T-helper 2 cell treated with Interferon-gamma antibody and Interleukin-4, amounts not matched to agents 100 ng/mL and 5 ng/mL, for 36 hours (primary cell): ENCODE measurements around the gene RAB40C. TPM values are rescaled to one million over a fixed set of nuclear protein-coding genes. Genes with fewer than 3 reads are reported as not detected.

Source experiments
- intact Hi-C: fragments of 100-400 bp; cut with micrococcal nuclease; formaldehyde crosslinking; loops from one replicate; pipeline ENCODE4 v1.15.1; 2023
- total RNA-seq: library from RNA; stranded (reverse); gene quantifications from 2 replicates; pipeline ENCODE4 v1.2.3, GENCODE V29; 2022

RAB40C gene
- total RNA-seq, 1 donor from 2014 or later = 13.6 TPM

DNA sequence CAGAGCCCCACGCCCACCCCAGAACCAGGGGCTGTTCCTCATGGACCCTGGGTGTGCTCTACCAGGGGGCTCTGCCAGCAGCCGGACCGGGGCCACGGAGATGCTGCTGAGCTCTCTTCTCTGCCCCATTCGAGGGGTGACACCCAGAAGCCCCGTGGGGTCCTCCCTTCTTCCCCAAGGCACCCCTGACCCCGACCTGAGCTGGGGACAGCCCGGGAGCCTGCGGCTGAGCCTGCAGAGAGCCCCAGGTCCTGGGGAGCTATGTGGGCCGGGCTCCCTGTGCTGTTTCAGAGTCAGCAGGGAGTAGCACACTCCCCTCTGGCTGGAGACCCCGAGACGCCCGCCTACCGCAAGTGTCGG, 30.9 kb upstream of the RAB40C start:
- intact Hi-C loops = no loop called here

GRCh38 chr16:559411-560203, 30.3 kb upstream of the RAB40C start:
- intact Hi-C loops = no loop called here

DNA sequence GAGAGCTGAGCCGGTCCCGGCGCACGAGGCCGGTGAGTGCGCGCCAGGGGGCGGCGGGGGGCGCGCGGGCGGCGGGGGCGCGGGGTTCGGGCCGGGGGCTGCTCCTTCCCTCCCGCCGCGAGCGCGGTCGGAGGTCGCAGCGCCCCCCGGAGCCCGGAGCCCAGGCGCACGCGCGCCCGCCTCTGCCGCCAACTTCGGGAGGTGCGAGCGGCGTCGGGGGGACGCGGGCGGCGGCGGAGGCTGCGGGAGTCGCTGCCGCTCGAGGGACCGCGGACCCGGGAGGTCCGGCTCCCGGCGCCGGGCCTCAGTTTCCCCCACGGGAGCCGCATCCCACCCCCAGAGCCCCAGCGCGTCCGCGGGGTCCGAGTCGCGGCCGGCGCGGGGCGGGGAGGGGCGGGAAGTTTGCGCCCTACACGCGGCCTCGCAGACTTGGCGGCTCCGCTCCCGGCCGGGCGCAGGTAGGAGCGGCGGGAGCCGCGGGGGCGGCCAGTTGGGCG, 29.6 kb upstream of the RAB40C start, which contains the start of gene PRR35:
PRR35 (plus strand) TSS at position 191 of the 497 bp plus-strand sequence. CDS start 2,901 bp downstream, outside the sequence.
- intact Hi-C loops = no loop called here

GRCh38 chr16:560701-561412, 29.0 kb upstream of the RAB40C start:
- intact Hi-C loops = no loop called here

DNA sequence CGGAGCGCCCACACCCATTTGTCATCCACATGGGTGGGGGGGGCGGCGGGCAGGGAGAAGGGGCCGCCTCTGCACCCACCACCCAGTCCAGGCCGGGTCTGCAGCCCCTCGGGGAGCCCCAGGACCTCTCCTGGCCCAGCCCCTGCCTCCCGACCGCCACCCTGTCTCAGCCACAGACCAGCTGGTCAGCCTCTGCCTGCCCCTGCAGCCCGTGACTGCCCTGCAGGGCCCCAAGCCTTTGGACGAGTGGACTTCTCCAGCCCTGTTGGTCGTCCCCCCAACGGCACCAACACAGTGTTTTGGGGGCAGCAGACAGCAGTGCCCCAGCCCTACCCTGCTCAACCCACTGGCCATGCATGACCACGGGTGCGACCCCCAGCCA, 28.5 kb upstream of the RAB40C start:
- intact Hi-C loops = no loop called here

GRCh38 chr16:561957-562938, 27.6 kb upstream of the RAB40C start:
- intact Hi-C loops = no loop called here

- intact Hi-C loops = no loop called here
Measured at GRCh38 chr16:563072-563644, 26.7 kb upstream of the RAB40C start.

- intact Hi-C loops = loop anchor here (5.0 kb wide), 2 partner anchors 38 to 328 kb away; partner anchors contain the start of gene CAPN15
Measured at GRCh38 chr16:564690-565418, 25.0 kb upstream of the RAB40C start.

DNA sequence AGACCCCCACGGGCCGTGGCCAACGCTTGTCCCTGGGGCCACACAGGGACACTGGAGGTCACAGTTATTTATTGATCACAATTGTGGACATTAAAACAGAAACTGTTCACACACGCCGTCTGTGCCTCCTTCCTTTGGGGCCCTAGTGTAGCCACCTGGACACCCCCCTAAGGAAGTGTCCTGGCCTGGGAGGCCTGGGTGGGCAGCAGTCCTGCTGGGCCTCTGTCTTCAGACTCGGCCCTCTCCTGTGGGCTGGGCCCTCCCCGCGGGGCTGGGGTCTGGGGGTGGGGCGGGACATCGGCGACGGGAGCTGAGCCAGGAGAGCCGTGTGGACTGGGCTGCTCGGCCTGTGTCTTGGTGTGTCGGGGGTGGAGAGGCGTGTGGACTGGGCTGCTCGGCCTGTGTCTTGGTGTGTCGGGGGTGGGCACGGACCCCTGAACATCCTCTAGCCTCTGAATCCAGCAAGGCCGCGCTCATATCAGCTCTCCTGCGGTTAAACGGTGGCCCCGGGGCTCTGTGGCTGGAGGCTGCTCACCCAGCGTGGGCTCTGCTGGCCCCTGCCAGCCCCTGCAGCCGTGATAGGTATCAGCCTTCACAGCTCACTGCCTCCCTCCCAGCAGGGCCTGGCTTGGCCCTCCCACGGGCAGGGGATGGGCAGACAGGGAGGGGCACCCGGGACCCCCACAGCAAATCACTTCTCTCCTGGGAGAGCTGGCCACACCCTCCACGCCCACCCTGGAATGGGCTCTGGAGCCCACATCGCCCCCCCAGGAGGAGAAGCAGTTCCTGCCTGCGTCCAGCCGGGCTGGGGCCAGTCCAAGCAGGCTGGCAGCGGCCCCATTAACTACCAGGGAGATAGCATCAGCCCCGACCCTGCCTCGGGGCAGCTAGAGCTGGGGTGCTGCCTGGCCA, 24.2 kb upstream of the RAB40C start:
- intact Hi-C loops = loop anchor here (2.0 to 5.0 kb wide), 3 partner anchors 23 to 328 kb away; partner anchors contain the start of gene CAPN15

GRCh38 chr16:566475-567372, 23.1 kb upstream of the RAB40C start, which contains the start of gene NHLRC4:
NHLRC4 (plus strand) TSS chr16:567005; CDS start chr16:568048, 1,043 bp downstream.
- intact Hi-C loops = loop anchor here (2.0 to 5.0 kb wide), 3 partner anchors 22 to 329 kb away; partner anchors contain the start of gene CAPN15

DNA sequence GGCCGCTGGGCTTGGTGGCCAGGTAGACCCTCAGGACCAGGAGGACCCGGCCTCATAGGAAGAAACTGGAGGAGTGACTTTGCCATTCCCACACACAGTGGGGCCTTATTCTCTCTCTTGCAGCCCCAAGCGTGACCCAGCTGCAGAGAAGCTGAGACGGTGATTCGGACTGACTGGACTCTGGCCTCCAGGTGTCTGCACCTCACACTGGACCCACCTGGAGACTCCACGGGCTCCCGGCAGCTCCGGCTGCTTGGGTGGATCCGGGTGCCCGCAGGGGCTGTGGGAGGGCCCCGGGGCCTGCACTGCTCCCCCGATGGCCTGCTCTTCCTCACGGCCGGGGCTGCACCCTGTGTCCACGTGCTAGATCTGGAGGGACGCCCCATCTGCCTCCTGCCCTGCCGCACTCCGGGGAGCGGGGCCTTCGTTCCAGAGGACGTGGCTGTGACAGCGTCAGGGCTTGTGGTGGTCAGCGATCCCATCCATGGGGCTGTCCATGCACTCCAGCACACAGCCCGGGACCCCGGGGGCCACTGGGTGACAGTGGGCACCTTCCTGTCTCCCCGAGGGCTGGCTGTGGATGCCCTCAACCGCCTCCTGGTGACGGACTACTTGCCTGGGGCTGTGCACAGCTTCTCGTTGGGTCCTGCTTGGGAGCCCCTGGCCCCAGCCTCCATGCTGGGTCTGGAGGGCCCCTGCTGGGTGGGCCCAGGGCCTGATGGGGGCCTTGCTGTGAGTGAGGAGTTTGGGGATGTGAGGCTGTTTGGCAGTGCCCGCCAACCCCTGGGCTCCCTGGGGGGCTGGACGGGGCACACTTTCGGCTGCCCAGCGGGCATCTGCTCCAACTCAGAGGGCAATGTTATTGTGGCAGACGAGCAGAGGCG, 22.3 kb upstream of the RAB40C start:
- intact Hi-C loops = loop anchor here (2.0 to 5.0 kb wide), 3 partner anchors 21 to 330 kb away; partner anchors contain the start of gene CAPN15

GRCh38 chr16:568401-569258, 21.2 kb upstream of the RAB40C start:
- intact Hi-C loops = loop anchor here (5.0 kb wide), 2 partner anchors 41 to 331 kb away; partner anchors contain the start of gene CAPN15

- intact Hi-C loops = loop anchor here (5.0 kb wide), 2 partner anchors 42 to 332 kb away; partner anchors contain the start of gene CAPN15
Measured at GRCh38 chr16:569445-570254, 20.2 kb upstream of the RAB40C start, which contains the start of gene PIGQ. PIGQ (plus strand) TSS chr16:569968; CDS start chr16:574075, 4,107 bp downstream.

GRCh38 chr16:572865-573650, 16.8 kb upstream of the RAB40C start:
- intact Hi-C loops = no loop called here
